AG04449 (cell line): ENCODE results near the gene RTTN.

Experiments used
- CTCF ChIA-PET: fragments of 350-600 bp; formaldehyde crosslinking; extraction: SDS; loops from one replicate; lab custom pipeline; 2021; ENCODE audit warnings: antibody characterized with exemption; lab: Yijun Ruan, JAX
- POLR2A ChIA-PET: fragments of 400-600, 350-600 bp; formaldehyde crosslinking; extraction: SDS; loops from one replicate; lab custom pipeline; 2020; ENCODE audit warnings: antibody characterized with exemption, inconsistent platforms; lab: Yijun Ruan, JAX
- DNase-seq: peaks from one replicate; pipeline ENCODE4 v3.0.0-alpha.2; 2010; ENCODE audit warnings: low read depth, low spot score
- H3K4me3 ChIP-seq: 2 replicates; pipeline ENCODE4 v1.5.1; 2011; ENCODE audit warnings: low read depth, mild to moderate bottlenecking, control low read depth, low read length
- TF ChIP-seq, protein P1 (sequence below): IDR thresholded peaks from one replicate; pipeline ENCODE4 v1.5.1; 2011; ENCODE audit warnings: mild to moderate bottlenecking, moderate library complexity, low read length, control low read depth, inconsistent platforms; ENCODE audit not compliant: insufficient read depth; ENCODE audit errors: missing control alignments

The RTTN gene

DNA sequence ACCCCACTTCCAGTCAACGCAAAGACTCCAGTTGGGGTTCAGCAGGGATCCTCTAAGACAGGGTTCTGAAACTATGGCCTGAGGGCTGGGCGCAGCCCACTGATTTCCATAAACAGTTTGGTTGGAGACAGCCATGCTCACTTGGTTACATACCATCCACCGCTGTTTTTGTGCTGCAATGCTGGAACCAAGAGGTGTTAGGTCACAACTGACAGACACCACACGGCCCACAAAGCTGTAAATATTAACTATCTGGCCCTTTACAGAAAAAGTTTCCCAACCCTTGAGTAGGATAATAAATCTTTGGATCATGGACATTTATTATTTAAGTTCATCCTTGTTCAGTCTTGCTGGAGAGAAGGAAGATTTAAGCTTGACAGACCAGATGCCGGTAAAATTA lies 249.4 kb downstream of the RTTN start:
- H3K4me3 ChIP-seq = no peak overlapping the region
- CTCF ChIA-PET = interaction anchor here (0.5 kb wide), 1 partner anchor 494 kb away, joined by 3 read pairs; no protein-coding TSS in a partner anchor
- POLR2A ChIA-PET = no interaction called here
- DNase-seq = no peak
- TF ChIP-seq, protein P1, sequence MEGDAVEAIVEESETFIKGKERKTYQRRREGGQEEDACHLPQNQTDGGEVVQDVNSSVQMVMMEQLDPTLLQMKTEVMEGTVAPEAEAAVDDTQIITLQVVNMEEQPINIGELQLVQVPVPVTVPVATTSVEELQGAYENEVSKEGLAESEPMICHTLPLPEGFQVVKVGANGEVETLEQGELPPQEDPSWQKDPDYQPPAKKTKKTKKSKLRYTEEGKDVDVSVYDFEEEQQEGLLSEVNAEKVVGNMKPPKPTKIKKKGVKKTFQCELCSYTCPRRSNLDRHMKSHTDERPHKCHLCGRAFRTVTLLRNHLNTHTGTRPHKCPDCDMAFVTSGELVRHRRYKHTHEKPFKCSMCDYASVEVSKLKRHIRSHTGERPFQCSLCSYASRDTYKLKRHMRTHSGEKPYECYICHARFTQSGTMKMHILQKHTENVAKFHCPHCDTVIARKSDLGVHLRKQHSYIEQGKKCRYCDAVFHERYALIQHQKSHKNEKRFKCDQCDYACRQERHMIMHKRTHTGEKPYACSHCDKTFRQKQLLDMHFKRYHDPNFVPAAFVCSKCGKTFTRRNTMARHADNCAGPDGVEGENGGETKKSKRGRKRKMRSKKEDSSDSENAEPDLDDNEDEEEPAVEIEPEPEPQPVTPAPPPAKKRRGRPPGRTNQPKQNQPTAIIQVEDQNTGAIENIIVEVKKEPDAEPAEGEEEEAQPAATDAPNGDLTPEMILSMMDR = no peak

GRCh38 chr18:69954719-69955480 lies 250.6 kb downstream of the RTTN start:
- ChIA-PET POLR2A (no interaction called here), CTCF (no interaction called here)
- TF ChIP-seq, protein P1 = no peak
- no peak overlapping the region for H3K4me3 ChIP-seq
- no peak for DNase-seq

DNA sequence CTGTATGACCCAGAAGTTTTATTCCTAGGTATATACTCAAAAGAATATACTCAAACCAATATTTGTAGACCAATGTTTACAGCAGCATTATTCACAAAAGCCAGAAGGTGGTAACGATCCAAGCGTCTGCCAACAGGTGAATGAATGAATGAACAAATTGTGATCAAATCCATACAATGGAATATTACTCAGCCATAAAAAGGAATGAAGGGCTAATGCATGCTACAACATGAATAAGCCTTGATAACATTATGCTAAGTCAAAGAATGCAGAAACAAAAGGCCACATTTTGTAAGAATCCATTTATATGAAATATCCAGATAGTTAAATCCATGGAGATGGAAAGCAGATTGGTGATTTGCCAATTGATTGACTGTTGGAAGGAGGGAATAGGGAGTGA lies 252.3 kb downstream of the RTTN start:
- DNase-seq = no peak
- CTCF ChIA-PET = no interaction called here
- H3K4me3 ChIP-seq = no peak overlapping the region
- POLR2A ChIA-PET = no interaction called here
- TF ChIP-seq, protein P1 = no peak
